K562 (cell line): ENCODE data around the gene MED16. TPM values are rescaled to one million over a fixed set of nuclear protein-coding genes. Genes with fewer than 3 reads are reported as not detected.

Source experiments
- ATAC-seq: fragments of 200-7000 bp; cut with Tn5 transposase; 3 replicates; pipeline ENCODE4 v1.9.1; 2020; ENCODE audit warnings: moderate library complexity
- BruUV-seq: library from RNA; stranded (reverse); fragments of 400-500 nt; replicated peaks from 2 replicates; lab custom pipeline; 2021; lab: Mats Ljungman, UMichigan
- CTCF ChIA-PET: fragments of 300-600 bp; formaldehyde crosslinking; extraction: SDS; loops from one replicate; lab custom pipeline; 2021; ENCODE audit warnings: low intra/inter-chr PET ratio; lab: Yijun Ruan, JAX
- POLR2A ChIA-PET: fragments of 300-600, 350-650 bp; sonication (Branson Sonifier 250); formaldehyde crosslinking; extraction: SDS; loops from one replicate; lab custom pipeline; 2021; ENCODE audit warnings: antibody characterized with exemption, inconsistent platforms; lab: Yijun Ruan, JAX
- DNase-seq, 4 experiments: peaks; one replicate each; pipeline versions ENCODE4 v3.0.0 to v3.0.0-alpha.2; 2011 to 2018; ENCODE audit warnings: low spot score in 3 of 4, mixed read lengths in 3 of 4; ENCODE audit errors: extremely low read depth in 1 of 4
- FAIRE-seq: peaks from 2 replicates; lab custom pipeline; 2011; peaks lifted over from hg19 to GRCh38; lab: Jason Lieb, UNC
- H2AFZ ChIP-seq: 2 replicates; pipeline ENCODE4 v1.6.0; 2011; ENCODE audit warnings: low read depth, low read length, control low read depth, inconsistent platforms
- H3K27ac ChIP-seq: fragments of 200-600 bp; 3 replicates; pipeline ENCODE4 v1.8.0; 2011; ENCODE audit warnings: low read depth, mild to moderate bottlenecking, control low read depth, inconsistent platforms, low read length, moderate library complexity, mixed read lengths; ENCODE audit errors: extremely low read depth
- H3K27me3 ChIP-seq, 2 experiments: fragments of 300-600 bp in 1 of 2; 2 replicates in 1 of 2; 3 replicates in 1 of 2; pipeline versions ENCODE4 v1.6.0 to v1.8.0; 2011; ENCODE audit warnings: inconsistent platforms in 2 of 2, low read length in 2 of 2, mild to moderate bottlenecking in 1 of 2, mixed read lengths in 1 of 2, moderate library complexity in 1 of 2; ENCODE audit not compliant: control insufficient read depth in 2 of 2, insufficient read depth in 2 of 2
- H3K36me3 ChIP-seq: fragments of 300-600 bp; 3 replicates; pipeline ENCODE4 v1.8.0; 2011; ENCODE audit warnings: mild to moderate bottlenecking, low read length, inconsistent platforms; ENCODE audit not compliant: control insufficient read depth, insufficient read depth
- H3K4me1 ChIP-seq, 2 experiments: fragments of 200-600 bp in 1 of 2; replicated peaks in 1 of 2; 2 replicates in 1 of 2; 3 replicates in 1 of 2; pipeline versions ENCODE4 v1.5.1 to v1.8.0; 2011; ENCODE audit warnings: inconsistent platforms in 2 of 2, low read length in 2 of 2, mild to moderate bottlenecking in 1 of 2, mixed read lengths in 1 of 2, moderate library complexity in 1 of 2; ENCODE audit not compliant: control insufficient read depth in 2 of 2, insufficient read depth in 2 of 2
- H3K4me2 ChIP-seq: 2 replicates; pipeline ENCODE4 v1.6.1; 2011; ENCODE audit warnings: low read length, control low read depth, inconsistent platforms, mixed read lengths; ENCODE audit not compliant: insufficient read depth
- H3K4me3 ChIP-seq: fragments of 200-600 bp; sonication (generic), shearing (Covaris generic); 2 replicates; pipeline ENCODE4 v1.5.1; 2016; ENCODE audit warnings: control low read depth, inconsistent platforms
- H3K79me2 ChIP-seq: fragments of 200-600 bp; 3 replicates; pipeline ENCODE4 v1.8.0; 2011; ENCODE audit warnings: low read length, inconsistent platforms; ENCODE audit not compliant: control insufficient read depth, insufficient read depth
- H3K9ac ChIP-seq, 2 experiments: 2 replicates each; pipeline versions ENCODE4 v1.6.0 to v1.6.1; 2011; ENCODE audit warnings: low read depth in 2 of 2, low read length in 2 of 2, control low read depth in 1 of 2, inconsistent platforms in 1 of 2, mild to moderate bottlenecking in 1 of 2, mixed read lengths in 1 of 2; ENCODE audit not compliant: insufficient read depth in 1 of 2
- H3K9me1 ChIP-seq: one replicate; pipeline ENCODE4 v1.6.0; 2011; ENCODE audit warnings: inconsistent platforms, mild to moderate bottlenecking, low read length, moderate library complexity; ENCODE audit not compliant: control insufficient read depth, insufficient read depth
- H3K9me3 ChIP-seq: replicated peaks from 2 replicates; pipeline ENCODE4 v1.5.1; 2011; ENCODE audit warnings: low read depth, low read length, inconsistent platforms; ENCODE audit not compliant: control insufficient read depth, insufficient read depth
- H4K20me1 ChIP-seq: replicated peaks from 2 replicates; pipeline ENCODE4 v1.6.1; 2011; ENCODE audit warnings: low read length, inconsistent platforms, mixed read lengths; ENCODE audit not compliant: control insufficient read depth, insufficient read depth
- HNRNPL ChIP-seq: fragments of 200-400 bp; formaldehyde crosslinking; IDR thresholded peaks from 2 replicates; pipeline ENCODE4 v1.6.1; 2017; ENCODE audit warnings: low read depth, mild to moderate bottlenecking, low read length
- NCOA1 ChIP-seq: fragments of 450-650 bp; IDR thresholded peaks from 2 replicates; pipeline ENCODE4 v1.6.1; 2016; ENCODE audit warnings: low read depth
- POLR2G ChIP-seq: fragments of 200-400 bp; formaldehyde crosslinking; IDR thresholded peaks from 2 replicates; pipeline ENCODE4 v1.6.1; 2017; ENCODE audit warnings: low read depth, mild to moderate bottlenecking, antibody characterized with exemption, low read length, moderate library complexity
- RBFOX2 ChIP-seq: fragments of 200-400 bp; formaldehyde crosslinking; IDR thresholded peaks from 2 replicates; pipeline ENCODE4 v1.6.1; 2017; ENCODE audit warnings: low read depth, mild to moderate bottlenecking, low read length, moderate library complexity
- SMAD3 ChIP-seq: fragments of 450-650 bp; formaldehyde crosslinking; conservative IDR thresholded peaks from 2 replicates; pipeline ENCODE4 v1.4.0; 2020; ENCODE audit warnings: mild to moderate bottlenecking
- WGBS: fragments of 100-300 bp; shearing (Covaris generic); methylation state at CpG from one replicate; pipeline ENCODE4 v1.1.6; 2016; ENCODE audit warnings: low coverage, mixed read lengths; ENCODE audit not compliant: insufficient coverage; ENCODE audit errors: missing lambda C conversion rate; 5-methylcytosine and 5-hydroxymethylcytosine counted together
- in situ Hi-C: fragments of 300-500 bp; cut with MboI; formaldehyde crosslinking; loops from 4 replicates; pipeline ENCODE4 v1.15.0; 2018; ENCODE audit warnings: inconsistent platforms, mixed read lengths
- intact Hi-C: fragments of 100-400 bp; cut with micrococcal nuclease; formaldehyde crosslinking; loops from 2 replicates; pipeline ENCODE4 v1.14.2; 2022
- polyA plus RNA-seq, 8 experiments: library from polyadenylated mRNA; depleted of rRNA in 4 of 8; stranded (reverse) in 5 of 8; unstranded in 3 of 8; fragments of >200 nt; fragmentation: Nextera tagmentation in 2 of 8; fragmentation: Illumina TruSeq in 1 of 8; extraction: Ambion mirVana in 2 of 8; extraction: Trizol in 1 of 8; gene quantifications; 2 replicates each; pipeline versions ENCODE4 v1.2.1 to v1.2.3, GENCODE V29; 2011 to 2014; ENCODE audit warnings: inconsistent platforms in 1 of 8, missing spikeins in 1 of 8
- total RNA-seq, 7 experiments: library from RNA; depleted of rRNA in 6 of 7; stranded (reverse); fragments of >200 nt in 6 of 7; fragmentation: Illumina TruSeq in 2 of 7; extraction: Trizol in 2 of 7; gene quantifications; 2 replicates each; pipeline versions ENCODE4 v1.2.1 to v1.2.3, GENCODE V29; 2011 to 2021; ENCODE audit warnings: low replicate concordance in 1 of 7
- TF ChIP-seq, protein P1 (sequence below): sonication (generic); formaldehyde crosslinking; IDR thresholded peaks from 2 replicates; pipeline ENCODE4 v1.8.1; 2023; ENCODE audit warnings: mild to moderate bottlenecking, missing genetic modification reagents

MED16 gene
- total and polyA plus RNA-seq, 9 of the 15 experiments (the other 6 are each of a cell fraction or from before 2014, with no cell fraction given), result 0.89 to 59.9 (median 8.6) TPM

DNA sequence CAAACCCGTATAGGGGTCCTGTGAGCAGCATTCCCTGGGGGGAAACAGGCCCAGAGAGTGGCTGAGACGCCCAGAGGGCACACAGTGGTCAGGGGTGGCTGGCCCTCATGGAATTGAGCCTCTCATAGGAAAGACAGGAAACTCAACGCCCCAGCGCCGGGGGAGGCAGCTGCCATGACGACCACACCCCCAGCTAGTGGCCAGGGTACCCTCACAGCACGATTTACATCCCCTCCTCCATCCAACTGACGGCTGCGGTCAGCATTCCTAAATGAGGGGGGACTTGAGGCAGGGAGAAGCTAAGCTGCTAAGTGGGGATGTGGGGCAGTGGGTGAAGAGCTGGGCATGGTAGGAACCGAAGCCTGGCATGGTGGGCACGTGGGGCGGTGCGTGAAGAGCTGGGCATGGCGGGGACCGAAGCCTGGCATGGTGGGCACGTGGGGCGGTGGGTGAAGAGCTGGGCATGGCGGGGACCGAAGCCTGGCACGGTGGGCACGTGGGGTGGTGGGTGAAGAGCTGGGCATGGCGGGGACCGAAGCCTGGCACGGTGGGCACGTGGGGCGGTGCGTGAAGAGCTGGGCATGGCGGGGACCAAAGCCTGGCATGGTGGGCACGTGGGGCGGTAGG is 10.0 kb downstream of the MED16 start:
- no peak for DNase-seq
- peak; percentile 39 for TF ChIP-seq RBFOX2
- no peak for TF ChIP-seq NCOA1
- TF ChIP-seq HNRNPL, result peak; percentile 90
- intact Hi-C loops, result no loop called here
- ChIA-PET POLR2A (interaction anchor here (0.5 to 1.5 kb wide), 3 partner anchors 8 to 13 kb away, joined by 3 to 11 read pairs (median 6); partner anchors contain the start of genes MED16 and RNU6-9), CTCF (no interaction called here)
- WGBS, result 92% methylated on average over 9 of the region's 30 CpGs
- H3K36me3 ChIP-seq, result peaks cover 71% of the 10 kb centered on the region
- no peak overlapping the region for H3K4me3 ChIP-seq
- no peak for FAIRE-seq
- H3K4me2 ChIP-seq, result no peak overlapping the region
- no TSS peak for BruUV-seq
- no peak overlapping the region for H2AFZ ChIP-seq
- no peaks in the 10 kb centered on the region for H3K9me1 ChIP-seq
- in situ Hi-C loops, result no loop called here
- H3K27me3 ChIP-seq, result no peaks in the 10 kb centered on the region
- no peak for ATAC-seq
- peaks cover 6% of the 10 kb centered on the region; the same call in 1 of the 3 replicates for H3K79me2 ChIP-seq
- H3K4me1 ChIP-seq, result peaks cover 0 to 51% of the 10 kb centered on the region in 2 experiments; a peak in 2 of 5 replicates
- no peaks in the 10 kb centered on the region; the same call in 1 of the 2 replicates for H4K20me1 ChIP-seq
- H3K9me3 ChIP-seq, result no peaks in the 10 kb centered on the region
- no peak overlapping the region for H3K9ac ChIP-seq
- no peak overlapping the region for H3K27ac ChIP-seq

GRCh38 chr19:881385-882071 is 11.5 kb downstream of the MED16 start:
- H3K79me2 ChIP-seq, result no peaks in the 10 kb centered on the region
- CTCF ChIA-PET, result no interaction called here
- H3K9me3 ChIP-seq, result no peaks in the 10 kb centered on the region
- in situ Hi-C loops, result no loop called here
- no peaks in the 10 kb centered on the region for H3K9me1 ChIP-seq
- DNase-seq (no peak), FAIRE-seq (no peak)
- no peak overlapping the region for H2AFZ ChIP-seq
- H3K4me2 ChIP-seq, result no peak overlapping the region
- H3K36me3 ChIP-seq, result peaks cover 68% of the 10 kb centered on the region
- intact Hi-C loops, result no loop called here
- peak overlapping the region in 1 of 2 experiments; percentile 9; a peak in 1 of 4 replicates for H3K9ac ChIP-seq
- TF ChIP-seq RBFOX2 (0 out of 2 replicates have a peak, but pooled peaks have one; percentile 37), SMAD3 (CRISPR knock-in tag) (no peak), POLR2G (0 out of 2 replicates have a peak, but pooled peaks have one; percentile 7)
- TF ChIP-seq, protein P1, sequence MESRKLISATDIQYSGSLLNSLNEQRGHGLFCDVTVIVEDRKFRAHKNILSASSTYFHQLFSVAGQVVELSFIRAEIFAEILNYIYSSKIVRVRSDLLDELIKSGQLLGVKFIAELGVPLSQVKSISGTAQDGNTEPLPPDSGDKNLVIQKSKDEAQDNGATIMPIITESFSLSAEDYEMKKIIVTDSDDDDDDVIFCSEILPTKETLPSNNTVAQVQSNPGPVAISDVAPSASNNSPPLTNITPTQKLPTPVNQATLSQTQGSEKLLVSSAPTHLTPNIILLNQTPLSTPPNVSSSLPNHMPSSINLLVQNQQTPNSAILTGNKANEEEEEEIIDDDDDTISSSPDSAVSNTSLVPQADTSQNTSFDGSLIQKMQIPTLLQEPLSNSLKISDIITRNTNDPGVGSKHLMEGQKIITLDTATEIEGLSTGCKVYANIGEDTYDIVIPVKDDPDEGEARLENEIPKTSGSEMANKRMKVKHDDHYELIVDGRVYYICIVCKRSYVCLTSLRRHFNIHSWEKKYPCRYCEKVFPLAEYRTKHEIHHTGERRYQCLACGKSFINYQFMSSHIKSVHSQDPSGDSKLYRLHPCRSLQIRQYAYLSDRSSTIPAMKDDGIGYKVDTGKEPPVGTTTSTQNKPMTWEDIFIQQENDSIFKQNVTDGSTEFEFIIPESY, result peak; percentile 52
- TF ChIP-seq, all 486 proteins: peak for 3
- no TSS peak for BruUV-seq
- Histone ChIP-seq H3K4me1 (peaks cover 0 to 50% of the 10 kb centered on the region in 2 experiments; a peak in 2 of 5 replicates), H3K4me3 (no peak overlapping the region), H3K27me3 (no peaks in the 10 kb centered on the region), H4K20me1 (no peaks in the 10 kb centered on the region; the same call in 1 of the 2 replicates), H3K27ac (no peak overlapping the region)
- POLR2A ChIA-PET, result interaction anchor here (0.9 to 3.1 kb wide), 4 partner anchors 11 to 85 kb away, joined by 3 to 11 read pairs (median 8); partner anchors contain the start of genes MED16, PTBP1 and RNU6-9
- ATAC-seq, result no peak
- 99% methylated on average over 23 of the region's 34 CpGs for WGBS
